Measurements from ENCODE around the gene OLR1. TPM values are rescaled to one million over a fixed set of nuclear protein-coding genes. Genes with fewer than 3 reads are reported as not detected.

Gene OLR1
- total RNA-seq, 1 experiment from 2014 or later, result not detected

GRCh38 chr12:10186299-10186698, 14.4 kb upstream of the OLR1 start:
- H3K4me1 Mint-ChIP-seq (ENCODE audit: low read depth, unreplicated experiment), result no peaks in the 10 kb centered on the region
- no peak for TF ChIP-seq CTCF (IDR thresholded peaks at IDR 0.05; ENCODE audit: unreplicated experiment)
- no peak for DNase-seq
- H3K36me3 Mint-ChIP-seq (ENCODE audit: insufficient read depth, unreplicated experiment), result no peaks in the 10 kb centered on the region
- H3K27me3 Mint-ChIP-seq (ENCODE audit: unreplicated experiment), result no peaks in the 10 kb centered on the region
- CTCF ChIA-PET, result no interaction called here
- intact Hi-C loops (cut with micrococcal nuclease; ENCODE audit: unreplicated experiment), result no loop called here
- BruUV-seq (replicated peaks), result no TSS peak
- no peak overlapping the region for H3K27ac Mint-ChIP-seq (ENCODE audit: unreplicated experiment)
- no peaks in the 10 kb centered on the region for H3K9me3 Mint-ChIP-seq (ENCODE audit: low read depth, unreplicated experiment)
- H3K4me3 Mint-ChIP-seq (ENCODE audit: low read depth, unreplicated experiment), result no peak overlapping the region

- no TSS peak for BruUV-seq (replicated peaks)
- CTCF ChIA-PET, result no interaction called here
- Mint-ChIP-seq H3K9me3 (ENCODE audit: low read depth, unreplicated experiment) (no peaks in the 10 kb centered on the region), H3K36me3 (ENCODE audit: insufficient read depth, unreplicated experiment) (no peaks in the 10 kb centered on the region), H3K4me3 (ENCODE audit: low read depth, unreplicated experiment) (no peak overlapping the region), H3K27ac (ENCODE audit: unreplicated experiment) (no peak overlapping the region), H3K4me1 (ENCODE audit: low read depth, unreplicated experiment) (no peaks in the 10 kb centered on the region), H3K27me3 (ENCODE audit: unreplicated experiment) (peaks cover 6% of the 10 kb centered on the region)
- no peak for TF ChIP-seq CTCF (IDR thresholded peaks at IDR 0.05; ENCODE audit: unreplicated experiment)
- DNase-seq, result no peak
- intact Hi-C loops (cut with micrococcal nuclease; ENCODE audit: unreplicated experiment), result no loop called here
These were observed 12.4 kb upstream of the OLR1 start for GRCh38 chr12:10184261-10184843.

- intact Hi-C loops (cut with micrococcal nuclease; ENCODE audit: unreplicated experiment), result no loop called here
- Mint-ChIP-seq H3K27me3 (ENCODE audit: unreplicated experiment) (peaks cover 15% of the 10 kb centered on the region), H3K4me3 (ENCODE audit: low read depth, unreplicated experiment) (no peak overlapping the region), H3K4me1 (ENCODE audit: low read depth, unreplicated experiment) (no peaks in the 10 kb centered on the region), H3K27ac (ENCODE audit: unreplicated experiment) (no peak overlapping the region), H3K36me3 (ENCODE audit: insufficient read depth, unreplicated experiment) (no peaks in the 10 kb centered on the region), H3K9me3 (ENCODE audit: low read depth, unreplicated experiment) (no peaks in the 10 kb centered on the region)
- no TSS peak for BruUV-seq (replicated peaks)
- CTCF ChIA-PET, result no interaction called here
- no peak for DNase-seq
- no peak for TF ChIP-seq CTCF (IDR thresholded peaks at IDR 0.05; ENCODE audit: unreplicated experiment)
These were observed 10.6 kb upstream of the OLR1 start for GRCh38 chr12:10182354-10183049.

- H3K36me3 Mint-ChIP-seq (ENCODE audit: insufficient read depth, unreplicated experiment), result no peaks in the 10 kb centered on the region
- CTCF ChIA-PET, result interaction anchor here (0.6 kb wide), 1 partner anchor 29 kb away, joined by 6 read pairs; no protein-coding TSS in a partner anchor
- DNase-seq, result no peak
- no peak overlapping the region for H3K4me3 Mint-ChIP-seq (ENCODE audit: low read depth, unreplicated experiment)
- H3K27ac Mint-ChIP-seq (ENCODE audit: unreplicated experiment), result no peak overlapping the region
- no peak for TF ChIP-seq CTCF (IDR thresholded peaks at IDR 0.05; ENCODE audit: unreplicated experiment)
- intact Hi-C loops (cut with micrococcal nuclease; ENCODE audit: unreplicated experiment), result loop anchor here (5.0 kb wide), 1 partner anchor 688 kb away; no protein-coding TSS in a partner anchor
- BruUV-seq (replicated peaks), result no TSS peak
- peaks cover 11% of the 10 kb centered on the region for H3K4me1 Mint-ChIP-seq (ENCODE audit: low read depth, unreplicated experiment)
- no peaks in the 10 kb centered on the region for H3K9me3 Mint-ChIP-seq (ENCODE audit: low read depth, unreplicated experiment)
- H3K27me3 Mint-ChIP-seq (ENCODE audit: unreplicated experiment), result peaks cover 15% of the 10 kb centered on the region
These were observed 7.8 kb upstream of the OLR1 start for GRCh38 chr12:10179776-10180181.

All from Calu3 (cell line).